ENCODE measurements around the gene VSTM2B. TPM values are rescaled to one million over a fixed set of nuclear protein-coding genes. Genes with fewer than 3 reads are reported as not detected.

VSTM2B gene
- total RNA-seq (not detected), polyA plus RNA-seq (not detected)
- long read RNA-seq, donor 1, result 0 reads
- long read RNA-seq, donor 2, result 0 reads

DNA sequence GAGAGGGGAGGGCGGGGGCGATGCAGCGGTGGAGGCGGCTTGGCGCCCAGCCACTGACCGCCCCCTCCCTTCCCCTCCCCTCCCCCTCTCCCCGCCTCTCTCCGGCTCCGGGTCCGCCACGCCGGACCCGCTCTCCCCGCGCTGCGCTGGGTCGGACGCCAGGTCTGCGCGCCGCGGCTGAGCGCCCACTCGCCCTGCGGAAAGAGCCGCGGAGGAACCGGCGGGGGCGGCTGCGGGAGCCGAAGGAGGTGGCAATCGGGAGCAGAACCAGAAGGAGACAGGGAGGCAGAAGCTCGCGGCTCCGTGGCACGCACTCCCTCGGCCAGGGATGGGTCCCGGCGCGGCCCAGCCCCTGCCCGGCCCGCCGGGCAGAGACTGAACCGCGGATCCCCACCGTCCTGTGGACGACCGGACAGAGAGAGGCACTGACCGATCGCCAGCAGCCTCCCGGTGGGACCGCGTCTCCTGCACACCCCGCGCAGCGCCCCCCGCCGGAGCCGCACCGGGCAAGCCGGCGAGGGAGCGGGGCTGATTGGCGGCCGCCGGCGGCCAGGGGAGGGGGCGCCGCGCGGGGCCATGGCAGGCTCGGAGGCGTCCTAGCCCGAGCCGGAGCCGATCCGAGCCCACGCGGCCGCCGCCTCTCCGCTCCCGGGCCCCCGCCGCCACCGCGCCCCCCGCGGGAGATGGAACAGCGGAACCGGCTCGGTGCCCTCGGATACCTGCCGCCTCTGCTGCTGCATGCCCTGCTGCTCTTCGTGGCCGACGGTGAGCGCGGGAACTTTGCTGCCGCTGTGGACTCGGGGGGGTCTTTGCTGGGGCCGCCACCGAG is at the start of gene VSTM2B:
Gene VSTM2B (plus strand): TSS at position 94 of the 829 bp plus-strand sequence. CDS start 590 bp downstream, at position 684.
- peaks cover 24 to 62% (median 50%) of the 10 kb centered on the region in 6 donors for H3K4me1 ChIP-seq
- peaks cover 0 to 11% (median 0%) of the 10 kb centered on the region in 8 donors for H3K9me3 ChIP-seq
- peak; percentile 33 for DNase-seq
- peak within 1 kb of the TSS in 7 of 8 donors; percentile 5 to 57 (median 17) for H3K4me3 ChIP-seq
- H3K36me3 ChIP-seq, result no peaks in the 10 kb centered on the region
- intact Hi-C loops (cut with DNase I; ENCODE audit: low total_unique reads), result no loop called here
- H3K27ac ChIP-seq, result no peak within 1 kb of the TSS
- H3K27me3 ChIP-seq (replicated peaks in 1 of 7), result peaks cover 15 to 100% (median 75%) of the 10 kb centered on the region in 7 donors
- TF ChIP-seq, protein P1, sequence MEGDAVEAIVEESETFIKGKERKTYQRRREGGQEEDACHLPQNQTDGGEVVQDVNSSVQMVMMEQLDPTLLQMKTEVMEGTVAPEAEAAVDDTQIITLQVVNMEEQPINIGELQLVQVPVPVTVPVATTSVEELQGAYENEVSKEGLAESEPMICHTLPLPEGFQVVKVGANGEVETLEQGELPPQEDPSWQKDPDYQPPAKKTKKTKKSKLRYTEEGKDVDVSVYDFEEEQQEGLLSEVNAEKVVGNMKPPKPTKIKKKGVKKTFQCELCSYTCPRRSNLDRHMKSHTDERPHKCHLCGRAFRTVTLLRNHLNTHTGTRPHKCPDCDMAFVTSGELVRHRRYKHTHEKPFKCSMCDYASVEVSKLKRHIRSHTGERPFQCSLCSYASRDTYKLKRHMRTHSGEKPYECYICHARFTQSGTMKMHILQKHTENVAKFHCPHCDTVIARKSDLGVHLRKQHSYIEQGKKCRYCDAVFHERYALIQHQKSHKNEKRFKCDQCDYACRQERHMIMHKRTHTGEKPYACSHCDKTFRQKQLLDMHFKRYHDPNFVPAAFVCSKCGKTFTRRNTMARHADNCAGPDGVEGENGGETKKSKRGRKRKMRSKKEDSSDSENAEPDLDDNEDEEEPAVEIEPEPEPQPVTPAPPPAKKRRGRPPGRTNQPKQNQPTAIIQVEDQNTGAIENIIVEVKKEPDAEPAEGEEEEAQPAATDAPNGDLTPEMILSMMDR (IDR thresholded peaks at IDR 0.05 in 8 of 11, conservative IDR thresholded peaks at IDR 0.05 in 3 of 11), result no peak
- TF ChIP-seq POLR2A (IDR thresholded peaks at IDR 0.05) (no peak), POLR2AphosphoS5 (IDR thresholded peaks at IDR 0.05) (no peak)
- WGBS, 5 donors, result 1 to 4% (median 2%) methylated on average over 23 to 102 of the region's 104 CpGs

- 48 to 62% (median 56%) methylated on average over 4 of the region's 4 CpGs for WGBS, 5 donors
- Histone ChIP-seq H3K4me3 (no peak overlapping the region), H3K27ac (no peak overlapping the region), H3K36me3 (no peaks in the 10 kb centered on the region), H3K4me1 (no peaks in the 10 kb centered on the region), H3K27me3 (replicated peaks in 1 of 7) (peaks cover 0 to 34% (median 0%) of the 10 kb centered on the region in 7 donors), H3K9me3 (peaks cover 0 to 22% (median 18%) of the 10 kb centered on the region in 8 donors)
- DNase-seq, result no peak
- no peak for TF ChIP-seq POLR2A (IDR thresholded peaks at IDR 0.05)
- TF ChIP-seq, protein P1 (IDR thresholded peaks at IDR 0.05 in 8 of 11, conservative IDR thresholded peaks at IDR 0.05 in 3 of 11), result no peak
- TF ChIP-seq POLR2AphosphoS5 (IDR thresholded peaks at IDR 0.05), result no peak
- intact Hi-C loops (cut with DNase I; ENCODE audit: low total_unique reads), result no loop called here
Measured at GRCh38 chr19:29476528-29476927, 49.3 kb upstream of the VSTM2B start.

GRCh38 chr19:29477831-29478577 is 47.8 kb upstream of the VSTM2B start:
- Histone ChIP-seq H3K4me1 (no peaks in the 10 kb centered on the region), H3K27ac (no peak overlapping the region), H3K27me3 (replicated peaks in 1 of 7) (peaks cover 0 to 34% (median 0%) of the 10 kb centered on the region in 7 donors), H3K4me3 (no peak overlapping the region), H3K36me3 (no peaks in the 10 kb centered on the region), H3K9me3 (peaks cover 0 to 31% (median 21%) of the 10 kb centered on the region in 8 donors)
- intact Hi-C loops (cut with DNase I; ENCODE audit: low total_unique reads), result no loop called here
- TF ChIP-seq, protein P1 (IDR thresholded peaks at IDR 0.05 in 8 of 11, conservative IDR thresholded peaks at IDR 0.05 in 3 of 11), result no peak
- TF ChIP-seq POLR2AphosphoS5 (IDR thresholded peaks at IDR 0.05) (no peak), POLR2A (IDR thresholded peaks at IDR 0.05) (no peak)
- DNase-seq, result no peak
- WGBS, 5 donors, result 82 to 90% (median 85%) methylated on average over 10 to 16 of the region's 16 CpGs

All from spleen (tissue), 13 donors.